Endometrial microvascular endothelial cells (primary cell): ENCODE results near the gene SH3BGR. TPM values are rescaled to one million over a fixed set of nuclear protein-coding genes. Genes with fewer than 3 reads are reported as not detected.

ENCODE experiments used
- total RNA-seq: library from RNA; depleted of rRNA; stranded (reverse); fragments of >200 nt; gene quantifications from one replicate; pipeline ENCODE4 v1.2.3, GENCODE V29; 2015; ENCODE audit errors: inconsistent ontology term

The SH3BGR gene
- total RNA-seq, 1 donor from 2014 or later, result not detected

Other genes starting within 250 kb of the SH3BGR start
- 9.5 TPM for gene BRWD1, start 138.3 kb upstream of the SH3BGR start, total RNA-seq
- 214 TPM for gene HMGN1, start 102.9 kb upstream of the SH3BGR start, total RNA-seq
- gene LCA5L, start 6.2 kb upstream of the SH3BGR start, total RNA-seq, result not detected
- not detected for gene B3GALT5, start 161.0 kb downstream of the SH3BGR start, total RNA-seq